ENCODE data around the gene NEGR1.

The NEGR1 gene

GRCh38 chr1:71572038-71572437 is 710.3 kb downstream of the NEGR1 start:
- H3K27ac Mint-ChIP-seq: no peak overlapping the region
- no peak overlapping the region for H3K4me3 Mint-ChIP-seq
- no peaks in the 10 kb centered on the region for H3K4me1 Mint-ChIP-seq (ENCODE audit: low read depth)
- H3K36me3 Mint-ChIP-seq: no peaks in the 10 kb centered on the region
- no peaks in the 10 kb centered on the region for H3K27me3 Mint-ChIP-seq
- H3K9me3 Mint-ChIP-seq (ENCODE audit: low read depth): peaks cover 4% of the 10 kb centered on the region

- Mint-ChIP-seq H3K27me3 (no peaks in the 10 kb centered on the region), H3K36me3 (no peaks in the 10 kb centered on the region), H3K4me3 (no peak overlapping the region), H3K4me1 (ENCODE audit: low read depth) (no peaks in the 10 kb centered on the region), H3K27ac (no peak overlapping the region), H3K9me3 (ENCODE audit: low read depth) (no peaks in the 10 kb centered on the region)
Measured at GRCh38 chr1:71566413-71566812, 715.9 kb downstream of the NEGR1 start.

GRCh38 chr1:71565831-71566230 is 716.5 kb downstream of the NEGR1 start:
- no peaks in the 10 kb centered on the region for H3K4me1 Mint-ChIP-seq (ENCODE audit: low read depth)
- no peak overlapping the region for H3K4me3 Mint-ChIP-seq
- H3K9me3 Mint-ChIP-seq (ENCODE audit: low read depth): no peaks in the 10 kb centered on the region
- H3K27ac Mint-ChIP-seq: no peak overlapping the region
- no peaks in the 10 kb centered on the region for H3K36me3 Mint-ChIP-seq
- H3K27me3 Mint-ChIP-seq: no peaks in the 10 kb centered on the region

- H3K27ac Mint-ChIP-seq: no peak overlapping the region
- H3K4me3 Mint-ChIP-seq: no peak overlapping the region
- no peaks in the 10 kb centered on the region for H3K4me1 Mint-ChIP-seq (ENCODE audit: low read depth)
Measured at GRCh38 chr1:71565262-71565661, 717.1 kb downstream of the NEGR1 start.

GRCh38 chr1:71562298-71562697 is 720.0 kb downstream of the NEGR1 start:
- H3K36me3 Mint-ChIP-seq: no peaks in the 10 kb centered on the region
- no peaks in the 10 kb centered on the region for H3K4me1 Mint-ChIP-seq (ENCODE audit: low read depth)
- H3K9me3 Mint-ChIP-seq (ENCODE audit: low read depth): no peaks in the 10 kb centered on the region
- H3K27ac Mint-ChIP-seq: no peak overlapping the region
- no peaks in the 10 kb centered on the region for H3K27me3 Mint-ChIP-seq
- no peak overlapping the region for H3K4me3 Mint-ChIP-seq

More at GRCh38 chr1:71565262-71565661, 717.1 kb downstream of the NEGR1 start:
- Mint-ChIP-seq H3K9me3 (ENCODE audit: low read depth) (no peaks in the 10 kb centered on the region), H3K27me3 (no peaks in the 10 kb centered on the region), H3K36me3 (no peaks in the 10 kb centered on the region)

GRCh38 chr1:71561729-71562128 is 720.6 kb downstream of the NEGR1 start:
- Mint-ChIP-seq H3K36me3 (no peaks in the 10 kb centered on the region), H3K4me3 (no peak overlapping the region), H3K27ac (no peak overlapping the region), H3K9me3 (ENCODE audit: low read depth) (no peaks in the 10 kb centered on the region), H3K4me1 (ENCODE audit: low read depth) (no peaks in the 10 kb centered on the region), H3K27me3 (no peaks in the 10 kb centered on the region)

- no peak overlapping the region for H3K4me3 Mint-ChIP-seq
- no peak overlapping the region for H3K27ac Mint-ChIP-seq
- H3K36me3 Mint-ChIP-seq: no peaks in the 10 kb centered on the region
- H3K4me1 Mint-ChIP-seq (ENCODE audit: low read depth): no peaks in the 10 kb centered on the region
- H3K27me3 Mint-ChIP-seq: no peaks in the 10 kb centered on the region
- H3K9me3 Mint-ChIP-seq (ENCODE audit: low read depth): no peaks in the 10 kb centered on the region
Measured at GRCh38 chr1:71561206-71561605, 721.1 kb downstream of the NEGR1 start.

GRCh38 chr1:71559880-71560279 is 722.5 kb downstream of the NEGR1 start:
- H3K27ac Mint-ChIP-seq: no peak overlapping the region
- H3K9me3 Mint-ChIP-seq (ENCODE audit: low read depth): no peaks in the 10 kb centered on the region
- no peaks in the 10 kb centered on the region for H3K27me3 Mint-ChIP-seq
- H3K4me1 Mint-ChIP-seq (ENCODE audit: low read depth): no peaks in the 10 kb centered on the region
- H3K4me3 Mint-ChIP-seq: no peak overlapping the region
- no peaks in the 10 kb centered on the region for H3K36me3 Mint-ChIP-seq

GRCh38 chr1:71557138-71557537 is 725.2 kb downstream of the NEGR1 start:
- Mint-ChIP-seq H3K27me3 (no peaks in the 10 kb centered on the region), H3K36me3 (no peaks in the 10 kb centered on the region), H3K4me3 (no peak overlapping the region), H3K9me3 (ENCODE audit: low read depth) (no peaks in the 10 kb centered on the region), H3K27ac (no peak overlapping the region), H3K4me1 (ENCODE audit: low read depth) (no peaks in the 10 kb centered on the region)

GRCh38 chr1:71548398-71548890 is 733.9 kb downstream of the NEGR1 start:
- no peaks in the 10 kb centered on the region for H3K9me3 Mint-ChIP-seq (ENCODE audit: low read depth)
- H3K4me1 Mint-ChIP-seq (ENCODE audit: low read depth): no peaks in the 10 kb centered on the region
- H3K36me3 Mint-ChIP-seq: no peaks in the 10 kb centered on the region
- no peaks in the 10 kb centered on the region for H3K27me3 Mint-ChIP-seq
- no peak overlapping the region for H3K27ac Mint-ChIP-seq
- H3K4me3 Mint-ChIP-seq: no peak overlapping the region

- Mint-ChIP-seq H3K9me3 (ENCODE audit: low read depth) (no peaks in the 10 kb centered on the region), H3K27ac (no peak overlapping the region), H3K4me1 (ENCODE audit: low read depth) (no peaks in the 10 kb centered on the region), H3K36me3 (no peaks in the 10 kb centered on the region), H3K27me3 (no peaks in the 10 kb centered on the region), H3K4me3 (no peak overlapping the region)
Measured at GRCh38 chr1:71542155-71542554, 740.2 kb downstream of the NEGR1 start.

GRCh38 chr1:71533950-71534349 is 748.4 kb downstream of the NEGR1 start:
- H3K9me3 Mint-ChIP-seq (ENCODE audit: low read depth): no peaks in the 10 kb centered on the region
- no peak overlapping the region for H3K4me3 Mint-ChIP-seq
- H3K27ac Mint-ChIP-seq: no peak overlapping the region
- no peaks in the 10 kb centered on the region for H3K36me3 Mint-ChIP-seq
- no peaks in the 10 kb centered on the region for H3K4me1 Mint-ChIP-seq (ENCODE audit: low read depth)
- no peaks in the 10 kb centered on the region for H3K27me3 Mint-ChIP-seq

- no peaks in the 10 kb centered on the region for H3K9me3 Mint-ChIP-seq (ENCODE audit: low read depth)
- H3K4me3 Mint-ChIP-seq: no peak overlapping the region
- no peaks in the 10 kb centered on the region for H3K4me1 Mint-ChIP-seq (ENCODE audit: low read depth)
- H3K36me3 Mint-ChIP-seq: no peaks in the 10 kb centered on the region
- H3K27ac Mint-ChIP-seq: no peak overlapping the region
- no peaks in the 10 kb centered on the region for H3K27me3 Mint-ChIP-seq
Measured at GRCh38 chr1:71532343-71532742, 750.0 kb downstream of the NEGR1 start.

GRCh38 chr1:71526824-71527223 is 755.5 kb downstream of the NEGR1 start:
- no peak overlapping the region for H3K4me3 Mint-ChIP-seq

GRCh38 chr1:71522721-71523120 is 759.6 kb downstream of the NEGR1 start:
- Mint-ChIP-seq H3K27ac (no peak overlapping the region), H3K9me3 (ENCODE audit: low read depth) (no peaks in the 10 kb centered on the region), H3K4me3 (no peak overlapping the region), H3K27me3 (no peaks in the 10 kb centered on the region), H3K36me3 (no peaks in the 10 kb centered on the region), H3K4me1 (ENCODE audit: low read depth) (no peaks in the 10 kb centered on the region)

More at GRCh38 chr1:71526824-71527223, 755.5 kb downstream of the NEGR1 start:
- Mint-ChIP-seq H3K27me3 (no peaks in the 10 kb centered on the region), H3K27ac (no peak overlapping the region), H3K36me3 (no peaks in the 10 kb centered on the region), H3K9me3 (ENCODE audit: low read depth) (no peaks in the 10 kb centered on the region), H3K4me1 (ENCODE audit: low read depth) (no peaks in the 10 kb centered on the region)

- H3K9me3 Mint-ChIP-seq (ENCODE audit: low read depth): no peaks in the 10 kb centered on the region
- no peak overlapping the region for H3K4me3 Mint-ChIP-seq
Measured at GRCh38 chr1:71521655-71522264, 760.6 kb downstream of the NEGR1 start.

More at GRCh38 chr1:71521655-71522264, 760.6 kb downstream of the NEGR1 start:
- no peaks in the 10 kb centered on the region for H3K36me3 Mint-ChIP-seq
- H3K27ac Mint-ChIP-seq: no peak overlapping the region
- no peaks in the 10 kb centered on the region for H3K4me1 Mint-ChIP-seq (ENCODE audit: low read depth)
- H3K27me3 Mint-ChIP-seq: no peaks in the 10 kb centered on the region

Measured in activated naive CD8-positive, alpha-beta T cell (primary cell).